HG03565 (cell line): ENCODE measurements around the gene XAGE3.
"Not testable (repeated sequence)": the region's sequence is repeated elsewhere in the genome, so short reads cannot be mapped to it uniquely, and the experiment has no call there.

ENCODE experiments used
- ATAC-seq: cut with Tn5 transposase; IDR thresholded peaks from one replicate; pipeline ENCODE4 v1.9.1; 2021; ENCODE audit warnings: mild to moderate bottlenecking, moderate library complexity; ENCODE audit not compliant: unreplicated experiment

XAGE3 gene

DNA sequence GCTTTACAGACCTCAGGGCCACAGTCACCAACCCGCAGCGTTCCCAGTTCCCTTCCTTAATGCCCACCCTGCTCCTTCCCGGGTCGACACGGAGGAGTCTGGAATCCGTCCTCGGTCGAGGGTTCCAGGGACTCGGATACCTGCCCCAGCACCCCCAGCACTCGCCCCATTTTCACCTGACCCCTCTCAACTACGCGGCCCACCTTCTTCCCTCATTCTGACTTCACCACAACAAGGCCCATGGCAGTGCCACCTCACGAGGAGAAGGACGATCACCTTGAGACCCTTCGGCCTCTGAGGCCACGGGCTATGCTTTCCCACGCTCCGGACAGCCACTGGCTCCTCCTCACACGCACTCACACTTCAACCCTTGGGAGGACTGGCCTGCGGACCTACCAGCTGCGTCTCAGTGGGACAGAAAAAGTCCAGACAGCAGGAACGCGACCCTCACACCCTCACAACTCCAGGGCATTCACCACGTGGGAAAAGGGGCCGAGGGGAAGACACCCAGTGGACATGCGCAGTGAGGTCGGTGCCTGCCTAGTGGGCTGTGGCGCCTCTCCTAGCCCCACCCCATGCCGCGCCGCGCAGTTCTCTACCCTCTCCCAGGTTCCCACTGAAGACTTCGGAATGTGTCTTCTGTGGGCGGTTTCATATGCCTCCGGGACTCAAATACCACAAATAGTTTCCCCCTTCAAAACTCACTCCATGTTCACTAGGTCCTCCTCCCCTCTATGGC, at the start of gene XAGE3:
TSS of gene XAGE3 (minus strand) at position 474 of the 739 bp plus-strand sequence. CDS start 950 bp downstream, outside the sequence.
- ATAC-seq = no peak

DNA sequence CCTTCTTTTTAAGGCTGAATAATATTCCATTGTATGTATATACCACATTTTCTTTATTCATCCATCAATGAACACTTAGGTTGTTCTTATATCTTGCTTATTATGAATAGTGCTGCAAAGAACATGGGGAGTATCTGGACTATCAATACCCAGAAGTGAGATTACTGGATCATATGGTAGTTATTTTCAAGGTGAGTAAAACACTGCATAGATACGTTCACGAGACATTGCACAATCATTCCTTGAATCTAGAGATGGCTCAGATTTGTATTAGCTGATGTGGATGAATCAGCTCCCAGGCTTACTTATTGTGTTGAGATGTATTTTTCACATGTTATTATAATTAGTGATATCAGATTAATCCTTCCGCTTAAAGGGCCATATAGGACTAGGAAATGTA, 46.8 kb upstream of the XAGE3 start:
- ATAC-seq = not testable (repeated sequence)

DNA sequence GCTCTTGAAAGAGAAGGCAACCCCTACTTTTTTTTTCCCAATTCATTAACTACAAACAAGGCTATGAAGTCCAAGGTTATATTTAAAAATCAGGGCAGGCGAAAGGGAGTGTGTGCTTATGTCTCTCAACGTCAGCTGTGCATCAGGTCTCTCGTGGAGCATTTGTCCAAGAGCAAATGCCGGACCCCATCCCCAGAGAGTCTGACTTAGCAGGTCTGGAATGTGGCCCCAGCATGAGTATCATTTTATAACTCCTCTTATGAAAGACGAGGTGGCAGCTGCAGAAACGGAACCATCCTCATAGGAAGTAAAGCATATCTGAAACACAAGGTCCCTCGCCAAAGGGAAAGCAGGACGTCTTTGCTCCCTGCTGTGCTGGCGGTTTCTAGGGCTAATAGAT, 45.8 kb upstream of the XAGE3 start:
- ATAC-seq = not testable (repeated sequence)

DNA sequence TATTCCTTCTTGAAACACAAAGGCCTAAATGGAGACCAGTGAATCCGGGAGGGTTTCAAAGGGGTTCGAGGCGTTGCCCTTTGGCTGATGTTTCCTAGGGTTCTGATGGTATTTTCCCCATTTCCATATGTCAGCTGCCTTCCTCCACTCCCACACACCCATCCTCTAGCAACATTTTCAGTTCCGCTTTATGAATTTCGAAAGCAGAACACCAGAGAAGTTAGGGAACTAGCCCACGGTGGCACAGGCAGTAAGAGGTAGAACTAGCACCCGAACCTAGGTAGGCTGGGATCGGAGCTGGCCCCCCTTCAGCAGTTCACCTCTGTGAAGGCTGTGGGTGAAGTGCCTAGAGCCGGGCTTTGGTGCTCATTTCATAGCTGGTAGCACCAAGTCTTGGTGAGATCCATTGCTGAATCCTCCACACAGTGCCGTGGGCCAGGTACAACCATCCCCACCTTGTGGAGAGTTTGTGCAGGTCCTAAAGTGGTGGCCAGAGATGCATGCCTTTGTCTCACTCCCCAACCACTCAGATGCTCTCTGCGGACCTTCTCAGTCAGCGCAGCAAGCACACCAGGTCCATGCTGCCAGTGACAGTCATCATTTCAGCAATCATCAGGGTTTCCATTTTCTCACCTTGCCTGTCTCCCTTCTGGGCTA, 41.6 kb upstream of the XAGE3 start:
- not testable (repeated sequence) for ATAC-seq

GRCh38 chrX:52907900-52908299, 40.0 kb upstream of the XAGE3 start:
- ATAC-seq = not testable (repeated sequence)

GRCh38 chrX:52907137-52907536, 39.3 kb upstream of the XAGE3 start:
- not testable (repeated sequence) for ATAC-seq

DNA sequence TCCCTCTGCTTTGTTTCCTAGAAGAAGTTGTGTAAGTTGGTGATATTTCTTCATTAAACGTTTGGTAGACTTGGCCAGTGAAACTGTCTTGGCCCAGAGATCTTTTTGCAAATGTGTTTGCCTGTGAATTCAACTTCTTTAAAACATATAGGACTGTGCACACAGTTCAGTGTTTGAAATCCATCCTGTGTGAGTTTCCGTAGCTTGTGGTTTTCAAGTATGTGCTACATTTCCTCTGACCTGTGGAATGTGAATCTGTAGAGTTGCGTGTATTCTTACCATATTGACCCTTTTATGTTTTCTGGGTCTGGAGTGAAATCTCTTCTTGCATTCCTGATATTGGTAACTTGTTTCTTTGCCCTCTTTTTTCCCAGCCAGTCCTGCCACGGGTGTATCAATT, 38.2 kb upstream of the XAGE3 start:
- not testable (repeated sequence) for ATAC-seq

DNA sequence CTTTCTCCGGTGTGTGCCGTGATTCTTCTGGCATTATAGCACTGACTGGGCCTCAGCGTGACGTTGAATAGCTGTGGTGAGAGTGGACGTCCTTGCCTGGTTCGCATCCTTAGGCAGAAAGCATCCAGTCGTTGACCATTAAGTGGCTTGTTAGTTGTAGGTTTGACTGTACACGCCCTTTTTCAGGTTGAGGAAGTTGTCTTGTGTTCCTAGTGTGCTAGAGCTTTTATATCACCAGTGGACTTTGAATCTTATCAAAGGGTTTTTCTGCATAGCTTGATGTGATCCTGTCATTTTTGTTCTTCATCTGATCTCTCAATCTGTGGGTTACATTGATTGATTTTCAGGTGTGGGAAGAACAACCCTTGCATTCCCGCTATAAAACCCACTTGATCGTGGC, 37.6 kb upstream of the XAGE3 start:
- ATAC-seq = not testable (repeated sequence)

DNA sequence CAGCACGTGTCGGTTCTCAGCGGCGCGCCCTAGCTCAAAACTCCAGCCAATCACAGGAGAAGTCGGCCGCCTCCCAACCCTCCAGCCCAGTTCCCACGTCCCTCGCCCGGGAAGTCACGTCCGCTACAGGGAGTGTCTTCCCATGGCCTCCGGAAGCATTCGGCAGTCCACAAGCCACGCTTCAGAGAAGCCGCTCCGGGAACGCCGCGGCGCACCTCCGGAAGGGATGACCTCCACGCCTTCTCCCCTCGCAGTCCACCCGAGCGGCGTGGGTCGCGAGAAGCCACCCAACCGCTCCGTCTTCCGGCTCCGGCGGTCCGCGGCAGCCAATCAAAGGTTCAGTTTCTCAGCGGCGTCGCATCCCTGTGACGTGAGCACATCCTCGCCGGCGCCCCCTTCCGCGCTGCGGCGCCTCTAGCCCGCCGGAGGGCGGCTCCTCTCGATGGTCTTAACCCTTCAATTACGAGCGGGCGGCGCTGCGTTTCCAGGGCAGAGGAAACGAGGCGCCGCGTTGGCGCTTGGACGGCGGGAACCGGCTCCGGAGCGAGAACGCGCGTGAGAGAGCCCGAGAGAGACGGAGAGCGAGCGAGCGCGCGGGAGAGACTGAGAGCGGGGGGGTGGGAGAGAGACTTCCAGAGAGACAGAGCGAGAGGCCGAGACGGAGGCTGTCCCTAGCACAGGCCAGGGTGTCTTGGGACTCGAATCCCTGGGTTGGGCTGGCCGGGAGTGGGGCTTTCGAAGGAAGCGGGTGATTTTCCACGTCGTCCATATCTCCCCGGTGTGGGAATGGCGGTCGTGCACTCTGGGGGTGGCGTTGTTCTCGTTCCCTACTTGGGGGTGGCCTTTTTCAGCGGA, 29.2 kb upstream of the XAGE3 start, which contains the start of gene FAM156B:
TSS of gene FAM156B (plus strand) at position 476 of the 855 bp plus-strand sequence. CDS start 9,896 bp downstream, outside the sequence.
- peak; percentile 88 for ATAC-seq

- not testable (repeated sequence) for ATAC-seq
Observed at GRCh38 chrX:52896438-52896837, 28.6 kb upstream of the XAGE3 start.

DNA sequence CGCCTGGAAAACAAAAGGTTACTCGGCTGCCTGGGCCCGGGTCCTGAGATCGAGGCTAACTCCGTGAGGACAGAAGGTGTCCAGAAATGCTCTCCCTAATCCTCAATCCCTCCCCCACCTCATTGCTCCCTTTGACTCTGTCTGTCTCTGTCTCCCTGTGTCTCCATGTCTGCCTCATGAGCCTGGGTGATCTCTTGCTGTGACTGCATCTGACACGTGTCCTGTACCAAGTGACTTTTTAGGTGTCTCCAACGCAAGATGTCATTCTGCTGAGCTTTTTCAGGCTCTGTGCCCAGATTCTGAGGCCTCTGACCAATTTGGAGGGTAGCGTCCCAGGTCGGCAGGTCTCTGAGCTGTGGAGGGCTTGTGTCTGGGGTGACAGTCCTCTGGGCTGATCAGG, 20.2 kb upstream of the XAGE3 start:
- ATAC-seq = not testable (repeated sequence)

GRCh38 chrX:52887459-52887858, 19.6 kb upstream of the XAGE3 start:
- ATAC-seq = not testable (repeated sequence)

DNA sequence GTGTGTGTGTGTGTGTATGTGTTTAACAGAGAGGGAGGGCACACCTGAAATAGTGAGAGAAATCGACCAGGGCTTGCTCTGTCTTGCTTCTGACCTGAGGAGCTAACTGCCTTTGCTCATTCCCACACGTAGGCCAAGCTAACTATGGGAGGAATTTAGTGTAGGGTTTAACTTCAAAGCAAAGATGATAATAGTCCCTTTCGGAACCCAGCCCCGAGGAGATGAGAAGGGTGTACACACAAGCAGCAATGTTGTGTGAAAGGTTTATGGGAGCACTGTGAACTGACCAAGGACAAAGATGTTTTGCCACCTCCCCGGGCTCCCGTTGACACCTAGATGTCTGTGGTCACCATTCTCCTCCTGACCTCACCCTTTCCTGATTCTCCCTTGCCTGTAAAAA, 8.5 kb upstream of the XAGE3 start:
- not testable (repeated sequence) for ATAC-seq

DNA sequence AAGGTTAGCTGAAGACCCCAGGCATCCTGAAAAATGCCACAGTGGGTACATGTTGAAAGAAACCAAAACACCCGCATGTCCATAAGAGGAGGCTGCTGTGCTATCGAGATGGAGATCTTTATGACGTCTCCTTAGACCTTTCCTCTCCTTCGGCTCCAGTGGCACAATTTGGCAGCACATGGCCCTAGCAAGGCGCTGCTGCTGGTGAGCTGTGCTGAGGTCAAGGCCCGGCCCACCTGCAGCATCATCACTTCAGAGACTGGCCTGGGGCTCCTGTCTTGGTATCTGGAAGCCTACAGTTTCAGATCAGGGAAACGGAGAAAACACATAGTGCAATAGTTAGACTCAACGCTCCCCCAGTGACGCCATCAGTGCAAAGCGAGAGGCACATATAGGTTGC, 7.6 kb upstream of the XAGE3 start:
- not testable (repeated sequence) for ATAC-seq

DNA sequence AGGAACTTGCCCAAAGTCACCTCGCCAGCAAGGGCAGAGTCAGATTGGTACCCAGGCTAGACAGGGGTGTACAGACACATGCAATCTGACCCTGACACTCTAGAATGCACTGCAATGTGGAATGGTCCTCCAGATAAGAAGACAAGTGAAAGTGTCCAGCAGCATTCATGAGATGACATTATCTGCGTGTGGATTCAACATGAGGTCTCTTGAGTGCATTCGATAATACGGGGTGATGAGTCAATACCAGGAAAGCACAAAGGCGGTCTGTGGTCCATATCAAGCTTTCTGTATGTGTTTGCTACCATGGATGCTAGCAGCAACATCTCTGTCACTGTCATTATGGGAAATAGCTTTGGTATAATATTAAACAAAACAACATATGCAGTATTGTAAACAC, 6.8 kb upstream of the XAGE3 start:
- no peak for ATAC-seq

- not testable (repeated sequence) for ATAC-seq
Observed at GRCh38 chrX:52873825-52874224, 5.9 kb upstream of the XAGE3 start.

DNA sequence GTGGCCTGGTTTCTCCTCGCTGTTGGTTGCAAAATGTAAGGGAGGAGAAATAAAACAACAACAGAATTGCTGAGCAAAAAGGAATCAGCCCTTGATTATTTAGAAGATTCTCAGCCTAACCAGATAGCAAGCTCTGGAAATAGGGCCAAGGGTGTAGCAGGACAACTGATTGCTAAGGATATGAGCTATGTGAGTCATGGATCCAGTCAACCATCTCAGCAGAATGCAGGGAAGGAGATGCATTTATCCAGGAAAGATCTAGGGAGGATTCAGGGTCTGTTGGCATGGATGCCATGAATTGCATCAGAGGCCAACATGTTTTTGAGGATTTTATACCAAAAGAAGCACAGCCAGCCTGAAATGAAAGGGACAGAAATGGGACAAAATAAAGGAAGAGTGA, 2.2 kb upstream of the XAGE3 start:
- no peak for ATAC-seq

DNA sequence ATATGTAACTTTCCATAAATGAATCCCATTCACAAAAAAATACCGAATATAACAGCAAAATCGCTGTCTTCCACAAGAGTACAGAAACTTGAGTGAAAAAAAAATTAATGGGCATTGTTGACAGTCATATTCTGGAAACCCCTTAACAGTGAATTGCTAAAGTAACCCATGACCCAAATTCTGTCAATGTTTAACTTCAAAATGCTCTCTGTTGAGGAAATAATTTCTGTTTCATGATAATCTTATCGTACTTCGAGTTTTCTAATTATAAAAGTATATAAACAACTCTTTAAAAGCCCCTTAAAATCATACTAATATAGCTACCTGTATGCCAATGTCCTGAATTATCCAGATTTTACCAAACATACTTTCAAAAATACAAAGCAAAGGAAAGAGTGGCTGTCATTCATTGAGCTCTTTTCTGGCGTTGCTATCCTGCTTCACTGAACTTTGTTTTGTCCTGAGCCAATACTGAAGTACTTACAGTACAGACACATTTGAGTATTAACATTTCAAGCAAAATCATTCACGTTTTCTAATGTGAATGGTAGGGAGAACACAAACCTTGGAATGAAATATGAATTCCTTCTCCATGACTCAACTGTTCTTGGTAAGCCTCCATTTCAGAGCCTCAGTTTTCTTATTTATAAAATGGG, 2.4 kb downstream of the XAGE3 start:
- no peak for ATAC-seq

- ATAC-seq = not testable (repeated sequence)
Observed at GRCh38 chrX:52856991-52857525, 10.8 kb downstream of the XAGE3 start.

DNA sequence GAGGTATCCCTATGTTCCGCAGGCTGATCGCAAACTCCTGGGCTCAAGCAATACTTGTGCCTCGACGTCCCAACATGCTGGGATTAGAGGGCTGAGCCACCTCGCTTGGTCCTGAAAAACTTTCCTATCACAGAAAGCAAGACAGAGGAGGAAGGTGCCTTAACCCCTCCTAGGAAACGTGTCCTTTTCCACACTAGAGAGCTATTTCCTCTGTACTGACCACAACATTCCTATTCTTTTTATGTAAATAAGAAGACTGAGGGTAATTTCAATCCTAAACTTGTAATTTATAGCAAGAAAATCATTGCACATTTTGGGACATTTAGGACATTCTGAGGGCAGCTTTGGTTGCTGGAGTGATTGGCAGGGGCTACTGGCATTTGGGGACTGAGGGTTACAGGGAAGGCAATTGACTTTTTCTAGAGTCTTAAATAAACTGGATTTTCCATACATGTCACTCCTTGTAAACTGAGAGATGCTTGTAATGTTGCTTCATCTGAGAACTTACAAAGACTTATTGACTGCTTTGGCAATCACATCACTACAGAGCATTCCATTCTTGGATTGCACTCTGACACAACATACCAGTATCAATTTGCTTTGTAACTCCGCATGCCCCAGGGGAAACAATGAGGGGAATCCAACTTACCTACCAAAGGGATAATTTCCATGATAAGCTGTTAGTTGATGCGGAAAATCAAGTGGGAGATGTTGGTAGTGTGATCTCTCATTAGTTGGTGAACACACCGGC, 15.6 kb downstream of the XAGE3 start:
- ATAC-seq = no peak
